T-helper 22 cell (primary cell): Measurements from ENCODE around the gene CCDC187.

Experiments used
- DNase-seq: peaks from one replicate; pipeline ENCODE4 v3.0.0-alpha.2; 2020; ENCODE audit warnings: low read depth

The CCDC187 gene

DNA sequence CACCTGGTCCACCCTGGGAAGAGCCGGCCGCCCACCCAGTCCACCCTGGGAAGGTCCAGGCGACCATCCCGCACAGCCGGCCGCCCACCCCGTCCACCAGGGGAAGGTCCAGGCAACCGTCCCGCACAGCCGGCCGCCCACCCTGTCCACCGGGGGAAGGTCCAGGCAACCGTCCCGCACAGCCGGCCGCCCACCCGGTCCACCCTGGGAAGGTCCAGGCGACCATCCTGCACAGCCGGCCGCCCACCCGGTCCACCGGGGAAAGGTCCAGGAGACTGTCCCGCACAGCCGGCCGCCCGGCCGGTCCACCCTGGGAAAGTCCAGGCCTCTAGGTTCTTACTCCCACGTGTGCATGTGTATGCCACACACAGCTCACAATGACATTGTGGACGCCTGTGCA, 51.6 kb downstream of the CCDC187 start:
- DNase-seq = no peak

GRCh38 chr9:136251264-136252115, 52.4 kb downstream of the CCDC187 start:
- no peak for DNase-seq

GRCh38 chr9:136250676-136251075, 53.2 kb downstream of the CCDC187 start:
- DNase-seq = no peak

- no peak for DNase-seq
Observed at GRCh38 chr9:136249877-136250559, 53.9 kb downstream of the CCDC187 start.

- DNase-seq = no peak
Observed at GRCh38 chr9:136248951-136249876, 54.7 kb downstream of the CCDC187 start.

DNA sequence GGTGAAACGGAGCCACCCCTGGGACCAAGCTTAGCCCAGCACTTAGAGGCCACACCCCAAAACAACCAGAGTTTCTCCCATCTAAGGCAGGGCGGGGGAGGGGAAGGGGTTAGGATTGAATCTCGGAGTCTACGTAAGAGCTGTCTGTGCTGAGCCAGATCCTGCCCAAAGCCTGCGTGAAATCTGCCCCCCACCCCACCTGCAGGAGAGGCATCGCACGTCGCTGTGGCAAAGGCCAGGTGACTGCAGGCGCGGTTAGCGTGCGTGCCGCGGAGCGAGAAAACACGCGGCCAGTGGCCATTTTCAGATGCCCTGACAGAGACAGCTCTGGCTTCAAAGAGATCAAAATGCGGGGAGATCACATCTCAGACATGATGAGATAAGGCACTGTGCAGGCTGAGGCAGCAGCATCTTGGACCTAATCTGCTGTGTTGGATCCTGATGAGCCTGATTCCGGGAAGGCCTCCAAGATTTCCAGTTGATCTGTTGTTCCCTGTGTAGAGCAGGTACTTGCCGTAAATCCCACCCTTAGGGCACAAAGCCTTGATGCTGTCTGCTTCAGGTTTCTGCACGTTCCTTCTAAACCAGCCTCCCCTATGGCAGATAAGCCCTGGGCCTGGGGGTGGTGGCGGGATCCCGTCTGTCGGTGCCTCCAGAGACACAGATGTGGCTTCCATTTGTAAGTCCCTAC, 55.8 kb downstream of the CCDC187 start:
- no peak for DNase-seq

GRCh38 chr9:136247551-136247916, 56.4 kb downstream of the CCDC187 start:
- DNase-seq = no peak

DNA sequence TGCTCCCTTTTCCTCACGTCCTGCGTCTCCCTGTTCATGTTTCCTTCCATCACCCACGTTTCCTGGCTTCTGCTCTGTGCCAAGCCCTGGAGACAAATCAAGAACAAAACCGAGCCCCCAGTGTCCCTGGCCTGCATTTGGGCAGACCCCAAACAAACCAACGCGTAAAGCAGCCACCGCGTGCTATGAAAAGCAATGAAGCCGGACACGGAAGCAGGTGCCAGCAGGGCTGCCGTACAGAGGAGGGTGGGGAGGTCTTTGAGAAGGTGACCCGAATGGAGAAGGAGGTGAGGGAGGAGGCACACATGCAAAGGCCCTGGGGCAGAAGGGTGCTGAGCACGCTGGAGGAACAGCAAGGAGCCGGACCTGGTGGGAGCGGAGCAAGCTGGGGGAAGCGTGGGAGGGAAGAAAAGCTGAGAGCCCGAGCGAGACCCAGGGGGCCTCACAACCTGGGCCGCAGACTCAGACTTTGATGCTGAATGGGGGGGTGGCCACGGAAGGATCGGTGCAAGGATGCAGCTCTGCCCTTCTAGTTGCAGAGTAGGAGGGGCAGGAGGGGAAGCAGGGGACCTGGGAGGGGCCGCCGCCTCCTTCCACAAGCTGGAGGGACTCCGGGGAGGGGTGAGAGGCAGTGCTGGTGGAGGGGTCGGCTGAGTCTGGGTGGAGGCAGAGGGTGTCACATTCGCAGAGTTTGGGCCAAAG, 56.9 kb downstream of the CCDC187 start:
- no peak for DNase-seq

- DNase-seq = peak; percentile 70
Observed at GRCh38 chr9:136245219-136246150, 58.4 kb downstream of the CCDC187 start, which contains the start of gene QSOX2. TSS of gene QSOX2 (minus strand) at chr9:136245812. CDS start at chr9:136245803, 9 bp downstream.

DNA sequence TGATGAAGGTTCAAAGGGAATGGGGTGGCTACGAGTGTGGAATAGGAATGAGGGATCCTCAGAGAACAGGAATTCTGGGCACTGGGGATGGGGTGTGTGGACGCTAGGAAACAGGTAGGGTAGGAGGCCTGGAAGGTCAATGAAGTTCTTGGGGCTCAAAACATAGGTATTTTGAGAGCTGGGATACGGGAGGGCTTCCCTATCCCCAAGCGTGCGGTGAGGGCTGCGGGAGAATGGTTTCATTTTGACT, 59.0 kb downstream of the CCDC187 start:
- DNase-seq = no peak

- no peak for DNase-seq
Observed at GRCh38 chr9:136244122-136244968, 59.5 kb downstream of the CCDC187 start.

- no peak for DNase-seq
Observed at GRCh38 chr9:136243631-136244030, 60.3 kb downstream of the CCDC187 start.

DNA sequence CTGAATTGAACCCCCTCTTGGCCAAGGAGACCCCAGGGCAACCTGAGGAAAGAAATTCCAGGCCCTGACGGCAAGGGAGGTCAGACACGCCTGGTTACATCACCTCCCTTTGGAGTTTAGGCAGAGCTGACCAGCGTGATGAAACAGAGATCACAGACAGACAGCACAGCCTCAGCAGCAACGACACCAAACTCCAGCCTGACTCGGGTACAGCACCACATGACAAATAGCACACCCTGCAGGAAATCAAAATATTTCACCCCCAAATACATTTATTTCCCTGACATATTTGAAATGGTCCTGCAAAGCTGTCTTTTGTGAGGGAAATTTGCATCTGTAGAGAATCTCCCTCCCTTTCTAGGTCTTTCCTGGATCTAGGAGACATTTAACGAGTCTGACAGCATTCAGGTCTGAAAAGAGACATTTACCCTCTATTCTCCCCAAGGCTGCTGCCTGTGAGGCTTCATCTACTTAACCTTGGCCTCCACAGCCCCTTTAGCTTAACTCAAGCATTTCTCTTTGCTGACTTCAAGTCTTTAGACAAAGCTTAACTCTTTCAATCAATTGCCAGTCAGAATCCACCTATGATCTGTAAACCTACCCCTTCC, 60.9 kb downstream of the CCDC187 start:
- no peak for DNase-seq

GRCh38 chr9:136242248-136242647, 61.6 kb downstream of the CCDC187 start:
- DNase-seq = no peak

GRCh38 chr9:136241542-136241941, 62.4 kb downstream of the CCDC187 start:
- no peak for DNase-seq

- no peak for DNase-seq
Observed at GRCh38 chr9:136240941-136241340, 63.0 kb downstream of the CCDC187 start.

GRCh38 chr9:136239983-136240330, 63.9 kb downstream of the CCDC187 start:
- no peak for DNase-seq

DNA sequence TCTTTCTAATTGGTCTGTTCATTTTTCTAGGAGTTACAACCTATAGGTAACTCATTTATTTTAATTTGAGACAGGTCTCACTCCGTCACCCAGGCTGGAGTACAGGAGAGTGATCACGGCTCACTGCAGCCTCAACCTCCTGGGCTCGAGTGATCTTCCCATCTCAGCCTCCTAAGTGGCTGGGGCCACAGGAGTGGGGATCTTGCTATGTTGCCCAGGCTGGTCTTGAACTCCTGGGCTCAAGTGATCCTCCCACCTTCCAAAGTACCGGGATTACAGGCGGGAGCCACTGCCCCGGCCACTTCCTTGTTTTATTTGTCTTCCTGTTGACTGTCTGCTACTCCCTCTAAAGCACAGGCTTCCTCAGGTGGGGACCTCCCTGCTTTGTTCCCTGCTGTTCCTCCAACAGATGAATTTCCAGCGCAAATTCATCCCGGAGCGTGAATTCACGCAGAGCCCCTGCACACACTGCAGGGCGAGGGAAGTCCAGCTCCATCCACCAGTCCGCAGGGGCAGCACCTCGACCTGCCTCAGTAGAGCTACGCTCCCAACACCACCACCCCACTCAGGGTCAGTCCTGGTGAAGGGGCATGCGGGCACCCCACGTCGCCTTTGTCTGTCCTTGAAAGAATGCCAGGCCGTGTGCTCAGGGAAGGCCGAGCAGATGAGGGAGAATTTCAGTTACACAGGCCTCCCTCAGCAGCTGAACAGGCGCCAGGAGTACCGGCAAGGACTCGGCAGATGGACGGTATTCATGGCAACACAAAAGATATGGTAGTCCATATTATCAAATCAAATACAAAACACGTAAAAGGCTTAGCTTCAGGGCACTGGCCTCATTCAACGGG, 64.5 kb downstream of the CCDC187 start:
- no peak for DNase-seq
